GM19351 (cell line): ENCODE data around the gene MPP1.
"Not testable (repeated sequence)": the region's sequence is repeated elsewhere in the genome, so short reads cannot be mapped to it uniquely, and the experiment has no call there.

Experiments
- ATAC-seq: cut with Tn5 transposase; IDR thresholded peaks from one replicate; pipeline ENCODE4 v1.9.1; 2021; ENCODE audit warnings: mild to moderate bottlenecking, moderate library complexity; ENCODE audit not compliant: unreplicated experiment

Gene MPP1

DNA sequence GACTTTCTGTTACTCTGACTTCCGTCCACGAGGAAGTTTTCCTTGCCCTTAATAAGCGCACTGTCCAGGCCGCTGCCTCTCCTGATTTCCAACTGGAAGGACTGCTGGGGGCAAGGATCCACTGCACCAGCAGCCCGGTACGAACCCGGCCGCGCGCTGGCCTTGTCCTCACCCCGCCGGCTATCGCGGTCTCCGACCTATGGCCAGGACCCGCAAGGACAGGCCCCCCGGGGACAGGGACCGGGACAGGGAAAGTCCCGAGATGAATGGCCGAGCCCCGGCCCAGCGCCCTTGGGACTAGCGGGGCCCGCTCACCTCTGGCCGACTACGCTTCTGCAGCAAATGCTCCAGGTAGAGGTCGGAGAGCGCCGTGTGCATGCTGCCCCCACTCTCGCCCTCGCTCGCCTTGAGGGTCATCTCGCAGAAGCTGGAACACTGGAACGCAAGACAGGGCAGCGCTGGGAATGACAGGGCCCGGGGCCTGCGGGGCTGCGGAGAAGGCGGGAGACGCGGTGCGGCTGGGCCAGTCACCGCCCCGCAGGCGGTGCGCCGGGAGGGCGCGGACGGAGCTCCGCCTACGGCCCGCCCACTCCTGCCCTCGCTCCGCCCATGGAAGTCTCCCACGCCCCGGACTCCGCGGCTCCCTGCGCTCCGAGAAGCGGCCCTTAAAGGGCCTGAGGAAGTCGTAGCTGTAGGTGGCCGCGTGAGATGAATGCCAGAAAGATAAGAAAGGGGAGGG lies at the start of gene MPP1:
Gene MPP1 (minus strand): TSS at position 529 of the 739 bp plus-strand sequence. CDS start 112 bp downstream, at position 417.
- ATAC-seq: peak; percentile 91

- ATAC-seq: no peak
Observed at GRCh38 chrX:154850957-154851611, 45.8 kb upstream of the MPP1 start.

DNA sequence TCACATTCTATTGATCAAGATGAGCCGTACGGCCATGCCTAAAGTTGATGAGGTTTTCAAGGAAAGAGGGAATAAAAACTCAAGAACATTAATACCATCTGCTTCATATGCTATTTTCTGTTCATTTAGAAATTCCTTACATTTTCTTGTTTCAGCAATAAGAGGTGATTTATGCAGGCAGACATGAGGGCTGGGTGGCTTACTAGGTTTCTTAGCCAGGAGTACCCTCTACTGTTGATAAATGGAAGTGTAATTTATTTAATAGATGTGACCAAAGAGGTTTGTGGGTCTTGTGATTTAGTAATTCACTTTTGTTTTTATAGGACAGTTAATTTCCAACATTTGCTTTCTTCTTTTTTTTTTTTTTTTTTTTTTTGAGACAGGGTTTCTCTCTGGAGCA lies 35.6 kb upstream of the MPP1 start:
- no peak for ATAC-seq

DNA sequence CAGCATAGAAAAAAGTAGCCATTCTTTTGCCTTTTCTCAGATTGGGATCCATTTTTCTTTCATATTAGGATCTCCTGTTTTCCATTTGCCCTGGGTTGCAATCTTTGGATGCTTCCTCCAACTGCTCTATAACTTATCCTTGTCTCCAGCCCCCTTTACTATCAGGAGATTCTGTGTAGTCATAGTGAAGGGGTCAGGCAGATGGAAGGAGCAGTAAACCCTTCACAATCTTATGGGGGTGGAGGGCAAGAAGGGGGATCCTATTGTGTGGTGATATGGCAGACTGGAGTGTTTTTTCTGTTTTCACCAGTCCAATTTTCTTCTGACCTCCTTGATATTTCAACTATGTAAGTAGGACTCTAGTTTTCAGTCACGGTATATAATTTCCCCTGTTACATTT lies 30.9 kb upstream of the MPP1 start:
- no peak for ATAC-seq

DNA sequence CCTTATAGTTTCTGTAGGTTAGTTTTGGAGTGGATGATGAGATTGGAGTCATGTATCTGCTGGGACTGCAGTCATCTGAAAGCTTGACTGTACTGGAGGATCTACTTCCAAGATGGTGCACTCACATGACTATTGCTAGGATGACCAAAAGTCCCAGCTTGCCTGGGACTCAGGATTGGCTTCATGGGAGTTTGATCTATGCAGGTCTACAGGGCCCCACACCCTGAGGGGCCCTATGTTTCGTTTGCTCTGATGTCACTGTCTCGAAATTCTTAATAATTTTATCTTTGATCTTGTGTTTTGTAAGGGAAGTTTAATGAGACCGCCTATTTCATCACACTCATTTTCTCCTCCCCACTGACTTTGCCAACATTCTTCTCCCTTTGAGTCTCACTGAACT lies 29.3 kb upstream of the MPP1 start, which contains the start of gene SMIM9:
Gene SMIM9 (minus strand): TSS at position 101 of the 400 bp plus-strand sequence. CDS start 3,806 bp downstream, outside the sequence.
- ATAC-seq: no peak

DNA sequence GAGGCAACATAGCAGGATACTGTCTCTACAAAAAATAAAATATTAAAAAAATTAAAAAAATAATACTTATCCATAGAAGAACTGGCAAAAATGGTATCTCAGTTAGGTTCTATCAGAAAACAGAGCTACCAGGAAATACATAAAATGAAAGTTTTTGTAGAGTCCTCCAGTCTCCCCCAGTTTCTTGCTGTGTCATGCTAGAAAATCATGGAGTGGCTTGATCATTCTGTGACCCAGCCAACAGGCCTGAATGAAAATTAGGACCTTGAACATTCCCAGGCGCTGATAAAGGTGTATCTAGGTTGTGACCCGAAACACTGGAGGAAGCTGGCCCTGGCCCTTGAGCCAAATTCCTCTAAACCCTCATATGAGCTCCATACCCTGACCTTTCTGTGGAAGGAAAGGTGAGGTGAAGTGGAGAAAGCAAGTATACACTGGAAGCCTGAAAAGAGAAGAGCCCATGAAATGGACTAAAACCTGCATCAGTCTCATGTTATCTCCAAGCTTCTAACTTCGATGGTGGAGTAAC lies 28.5 kb upstream of the MPP1 start:
- ATAC-seq: no peak

DNA sequence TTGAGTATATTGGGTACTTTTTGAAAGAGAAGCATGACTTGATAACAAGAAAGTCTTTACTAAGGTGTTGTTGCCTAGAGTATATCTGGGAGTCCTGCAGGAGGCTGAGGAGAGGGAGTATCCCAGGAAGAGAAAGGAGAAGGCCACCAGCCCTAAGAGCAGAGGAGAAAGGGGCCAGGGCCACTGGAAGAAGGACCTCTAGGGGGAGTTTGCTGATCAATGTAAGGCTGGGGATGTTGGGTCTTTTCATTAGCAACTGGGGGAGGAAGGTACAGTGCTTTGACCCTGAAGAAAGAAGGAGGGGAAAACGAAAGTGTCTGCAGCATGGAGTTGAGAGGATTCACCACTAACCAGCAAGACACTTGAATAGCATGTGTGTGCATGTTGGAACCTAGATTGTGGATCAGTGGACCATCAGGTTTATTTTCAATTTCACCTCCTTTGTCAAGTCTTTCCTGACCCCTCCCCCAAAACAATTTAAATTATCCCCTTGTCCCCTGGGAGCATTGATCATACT lies 24.7 kb upstream of the MPP1 start:
- ATAC-seq: no peak

GRCh38 chrX:154829134-154829533 lies 23.8 kb upstream of the MPP1 start:
- ATAC-seq: no peak

DNA sequence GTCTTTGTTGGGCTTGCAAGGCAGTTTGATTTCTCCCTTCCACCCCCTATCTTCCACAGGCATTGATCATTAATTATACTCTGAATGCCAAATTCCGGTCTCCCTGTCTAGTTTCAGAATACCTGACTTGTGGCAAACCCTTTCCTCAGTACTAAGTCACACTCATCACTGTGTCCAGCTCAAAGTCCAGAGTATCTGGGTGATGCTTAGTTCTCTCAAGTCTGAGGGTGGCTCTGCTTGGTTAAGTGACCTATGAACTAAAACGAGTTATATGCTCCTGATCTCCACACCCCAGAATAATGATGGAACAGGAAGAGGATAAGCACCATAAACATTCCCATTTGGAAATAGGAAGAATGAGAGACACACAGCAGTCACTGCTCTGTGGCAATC lies 22.7 kb upstream of the MPP1 start:
- no peak for ATAC-seq

DNA sequence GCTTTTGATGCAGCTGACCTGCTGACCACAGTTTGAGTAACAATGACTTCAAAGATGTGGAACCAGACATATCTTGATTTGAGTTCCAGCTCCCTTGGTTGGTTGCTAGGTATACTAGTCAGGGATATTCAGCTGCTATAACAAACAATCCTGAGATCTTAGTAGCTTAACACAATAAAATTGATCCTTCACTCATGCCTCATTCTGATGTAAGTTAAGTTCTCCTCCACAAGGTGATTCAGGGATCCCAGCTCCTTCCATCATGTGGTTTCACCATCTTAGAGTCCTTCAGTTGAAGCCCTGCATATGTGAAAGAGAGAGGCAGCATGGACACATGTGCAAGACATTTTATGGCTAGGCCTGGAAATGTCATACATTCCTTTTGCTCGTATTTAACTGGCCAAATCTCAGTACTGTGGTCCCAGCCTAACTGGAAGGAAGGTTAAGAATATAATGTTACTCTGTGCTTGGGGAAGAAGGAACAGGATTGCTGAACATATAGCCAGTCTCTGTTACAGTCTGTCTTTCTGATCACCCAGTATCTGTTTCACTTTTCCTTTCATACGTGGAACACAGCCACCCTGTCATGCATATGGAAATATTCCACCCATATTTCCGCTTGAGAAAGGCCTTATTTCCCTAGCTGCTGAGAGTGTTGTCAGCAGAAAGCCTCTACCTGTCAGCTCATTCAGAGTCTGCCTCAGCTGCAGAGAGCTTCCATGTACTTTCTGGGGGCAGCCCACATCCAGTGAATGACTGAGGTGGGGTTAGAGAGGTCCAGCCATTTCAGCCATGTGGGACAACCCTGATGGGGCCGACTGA lies 22.1 kb upstream of the MPP1 start:
- ATAC-seq: peak; percentile 89

DNA sequence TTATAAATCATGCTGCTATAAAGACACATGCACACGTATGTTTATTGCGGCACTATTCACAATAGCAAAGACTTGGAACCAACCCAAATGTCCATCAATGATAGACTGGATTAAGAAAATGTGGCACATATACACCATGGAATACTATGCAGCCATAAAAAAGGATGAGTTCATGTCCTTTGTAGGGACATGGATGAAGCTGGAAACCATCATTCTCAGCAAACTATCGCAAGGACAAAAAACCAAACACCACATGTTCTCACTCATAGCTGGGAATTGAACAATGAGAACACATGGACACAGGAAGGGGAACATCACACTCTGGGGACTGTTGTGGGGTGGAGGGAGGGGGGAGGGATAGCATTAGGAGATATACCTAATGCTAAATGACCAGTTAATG lies 20.3 kb upstream of the MPP1 start:
- not testable (repeated sequence) for ATAC-seq

DNA sequence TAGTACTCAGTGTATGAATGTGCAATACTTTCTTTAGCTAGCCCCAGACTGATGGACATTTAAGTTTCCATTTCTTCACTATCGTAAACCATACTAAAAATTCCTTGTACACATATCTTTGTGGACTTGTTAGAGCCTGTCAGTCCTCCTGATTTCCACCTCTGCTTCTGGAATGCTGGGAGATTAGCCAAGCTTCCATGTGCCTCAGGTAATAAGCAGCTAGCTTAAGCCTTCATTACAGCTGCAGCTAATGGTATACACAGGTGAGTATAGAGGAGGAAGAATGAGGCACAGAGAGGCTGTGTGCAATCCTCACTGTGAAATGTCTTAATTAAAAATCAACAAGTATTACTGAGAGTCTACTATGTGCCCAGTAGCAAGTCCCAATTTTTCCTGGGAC lies 19.4 kb upstream of the MPP1 start:
- ATAC-seq: no peak

- no peak for ATAC-seq
Observed at GRCh38 chrX:154822029-154822428, 16.7 kb upstream of the MPP1 start.

- ATAC-seq: no peak
Observed at GRCh38 chrX:154821523-154821922, 16.2 kb upstream of the MPP1 start.

DNA sequence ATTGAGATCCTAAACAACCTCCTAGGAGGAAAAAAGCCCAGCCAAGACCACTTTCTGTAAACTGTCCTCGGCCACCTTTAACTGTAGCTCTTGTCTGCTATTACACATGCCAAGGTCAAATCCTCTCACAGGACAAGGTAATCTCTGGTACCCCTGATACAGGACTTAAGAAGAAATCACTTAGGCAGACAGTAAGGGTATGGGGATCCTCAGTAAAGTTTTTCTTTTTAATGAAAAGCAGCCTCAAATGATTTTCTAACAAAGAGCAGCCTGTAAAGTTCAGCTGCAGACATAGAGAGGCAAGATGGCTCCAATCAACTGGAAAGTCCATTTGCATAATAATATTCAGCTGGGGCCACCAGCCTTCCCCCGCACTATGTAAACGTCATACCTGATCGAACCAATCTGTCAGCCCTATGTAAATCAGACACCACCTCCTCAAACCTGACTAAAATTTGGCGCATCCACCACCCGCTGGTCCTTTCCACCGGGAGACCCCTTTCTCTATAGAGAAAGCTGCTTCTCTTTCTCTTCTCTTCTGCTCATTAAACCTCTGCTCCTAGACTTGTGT lies 14.6 kb upstream of the MPP1 start:
- ATAC-seq: peak; percentile 77

DNA sequence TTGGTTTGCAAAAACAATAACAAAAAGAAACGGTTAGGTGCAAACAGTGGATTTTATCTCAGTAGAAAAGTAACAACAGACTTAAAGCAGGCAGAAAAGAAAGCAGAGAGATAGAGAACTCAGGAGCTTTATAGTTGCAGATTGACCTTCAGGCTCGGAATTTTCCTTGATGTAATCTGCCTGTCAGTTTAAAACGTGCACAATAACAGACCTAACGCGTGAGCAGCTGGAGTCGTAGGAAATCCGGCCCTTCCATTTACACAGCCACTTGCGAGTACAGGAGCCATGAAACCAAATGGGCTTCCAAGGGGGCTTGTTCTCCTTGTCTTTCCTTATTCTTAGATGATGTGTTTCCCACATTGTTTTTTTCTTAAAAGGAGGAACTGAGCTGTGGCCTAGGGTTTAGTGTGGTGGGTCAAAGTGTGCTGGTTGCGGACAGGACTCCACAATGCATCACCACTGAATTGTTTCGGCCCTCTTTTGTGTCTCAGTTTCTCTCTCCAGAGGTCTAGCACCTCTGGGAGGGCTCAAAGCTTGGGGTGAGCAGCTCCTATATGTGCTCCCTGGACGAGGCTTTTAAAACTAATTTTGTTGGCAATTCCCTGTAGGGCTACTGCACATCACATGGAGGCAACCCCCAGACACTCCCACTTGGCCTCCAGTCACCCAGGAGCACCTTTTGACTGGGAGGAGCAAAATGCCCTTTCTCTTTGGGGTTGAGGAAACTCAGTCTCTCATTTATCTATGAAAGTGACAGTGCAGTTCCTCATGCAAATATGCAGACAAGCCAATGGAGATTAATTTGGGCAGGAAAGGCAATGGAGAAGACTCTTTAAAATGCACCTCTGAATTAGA lies 13.9 kb upstream of the MPP1 start:
- peak; percentile 49 for ATAC-seq

DNA sequence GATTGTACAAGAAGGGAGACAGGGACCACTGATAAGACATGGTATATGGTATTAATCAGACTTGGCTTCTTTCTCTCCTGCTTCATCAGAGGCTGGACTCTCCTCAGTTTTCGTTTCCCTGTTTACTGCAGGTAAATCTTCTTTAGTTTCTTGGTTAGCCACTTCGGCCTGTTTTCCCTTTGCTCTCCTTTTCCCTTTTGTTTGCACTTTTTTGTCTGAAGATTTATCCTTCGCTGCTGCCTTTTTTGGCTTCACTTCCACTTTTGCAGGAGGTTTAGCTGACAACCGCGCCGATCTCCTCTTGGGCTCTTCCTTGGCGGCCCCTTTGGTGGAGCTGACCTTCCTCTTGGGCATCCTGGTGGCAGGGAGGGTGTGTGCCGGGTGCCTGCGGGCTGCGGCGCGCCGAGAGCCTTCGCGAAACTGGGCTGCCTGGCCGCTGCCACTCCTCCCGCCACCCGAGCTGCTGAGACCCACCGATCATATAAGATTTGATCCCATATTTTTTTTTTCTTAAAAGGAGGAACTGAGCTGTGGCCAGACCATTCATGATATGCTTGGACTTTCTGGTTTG lies 11.8 kb upstream of the MPP1 start:
- ATAC-seq: not testable (repeated sequence)

DNA sequence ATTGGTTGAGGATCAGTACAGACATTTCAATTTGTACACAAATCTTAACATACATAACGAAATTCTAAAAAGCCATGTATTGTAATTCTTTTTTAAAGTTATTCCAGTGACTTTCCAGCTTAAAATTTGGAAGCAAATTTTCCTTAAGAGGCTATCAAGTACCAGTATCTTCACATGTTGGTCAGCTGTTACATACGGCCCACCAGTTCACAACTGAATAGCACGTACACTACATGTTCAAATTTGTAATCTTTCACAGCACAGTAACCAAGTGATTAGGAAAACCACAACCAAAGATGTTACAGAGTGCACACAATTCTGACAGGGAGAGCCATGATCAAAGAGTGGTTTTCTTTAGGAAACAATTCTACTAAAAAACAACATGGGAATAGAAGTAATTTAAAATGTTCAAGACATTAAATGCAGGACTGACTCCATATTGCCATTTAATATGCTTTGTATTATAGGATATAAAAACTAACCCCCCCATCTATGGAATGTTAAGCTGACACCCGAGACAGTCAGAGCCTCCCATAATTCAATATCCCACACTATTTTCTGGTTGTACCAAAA lies 11.1 kb upstream of the MPP1 start:
- ATAC-seq: not testable (repeated sequence)

DNA sequence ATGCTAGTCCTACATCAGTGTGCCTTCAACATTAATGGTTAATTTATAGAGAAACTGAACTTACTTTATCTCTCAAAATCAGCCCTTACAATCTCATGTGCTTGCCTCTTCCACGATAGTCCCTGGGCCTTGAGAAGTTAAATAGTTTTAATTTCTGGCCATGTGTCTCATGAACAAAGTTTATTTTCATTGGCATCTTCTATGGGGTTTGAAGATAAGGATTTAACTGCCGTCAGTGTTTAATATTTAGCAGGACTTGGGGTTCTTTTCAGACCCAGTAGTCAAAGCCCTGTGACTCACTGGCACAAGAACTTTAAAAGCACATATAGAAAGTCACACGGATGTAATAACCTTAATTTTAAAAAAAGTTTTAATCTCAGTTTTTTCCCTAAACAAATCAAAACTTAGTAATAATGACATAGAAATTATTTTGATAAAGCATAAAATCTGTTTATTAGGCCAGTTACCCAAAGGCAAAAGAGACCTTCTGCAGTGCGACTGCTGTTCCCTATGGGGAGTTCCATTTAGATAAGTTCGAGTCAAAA lies 10.1 kb upstream of the MPP1 start:
- ATAC-seq: no peak
